ENCODE measurements around the gene BPIFB1. TPM values are rescaled to one million over a fixed set of nuclear protein-coding genes. Genes with fewer than 3 reads are reported as not detected.

The BPIFB1 gene
- total and polyA plus RNA-seq, 2 donors (not counting 3 experiments of a cell fraction or from before 2014, with no cell fraction given): not detected

- ChIA-PET POLR2A (no interaction called here), CTCF (no interaction called here)
- TF ChIP-seq EZH2 (IDR thresholded peaks at IDR 0.05; ENCODE audit: borderline replicate concordance, low read depth, low read length, severe bottlenecking) (no peak), JUN (IDR thresholded peaks at IDR 0.05; ENCODE audit: borderline replicate concordance, insufficient read depth, insufficient read length, low read depth) (no peak), POLR2A (IDR thresholded peaks at IDR 0.05; ENCODE audit: low read depth, low read length) (no peak), MYC (IDR thresholded peaks at IDR 0.05; ENCODE audit: low read depth, low read length) (no peak), MAX (IDR thresholded peaks at IDR 0.05; ENCODE audit: insufficient read depth, insufficient read length) (no peak), CTCF (IDR thresholded peaks at IDR 0.05; ENCODE audit: extremely low read depth in 1 of 2, insufficient read depth in 1 of 2, low read depth in 1 of 2, low read length in 2 of 2) (no peak), FOS (IDR thresholded peaks at IDR 0.05; ENCODE audit: borderline replicate concordance, insufficient read depth, low read length) (no peak), GATA2 (IDR thresholded peaks at IDR 0.05; ENCODE audit: insufficient read depth, insufficient read length, low read depth, low read length) (no peak), POLR2AphosphoS5 (IDR thresholded peaks at IDR 0.05; ENCODE audit: insufficient read depth, low read depth, low read length) (no peak)
- Histone ChIP-seq H3K36me3 (ENCODE audit: control insufficient read depth in 2 of 2, extremely low read depth in 1 of 2, insufficient read depth in 2 of 2, low read length in 2 of 2) (no peaks in the 10 kb centered on the region), H3K4me2 (ENCODE audit: insufficient read depth, low read length) (no peak overlapping the region), H3K79me2 (ENCODE audit: control insufficient read depth, insufficient read depth, low read length) (no peaks in the 10 kb centered on the region), H3K4me3 (replicated peaks in 1 of 3; ENCODE audit: insufficient read depth in 1 of 3, low read depth in 1 of 3, low read length in 3 of 3) (no peak overlapping the region), H3K4me1 (ENCODE audit: control insufficient read depth, extremely low read depth, insufficient read depth, low read length) (no peaks in the 10 kb centered on the region), H3K27ac (ENCODE audit: insufficient read depth, low read depth, low read length) (no peak overlapping the region), H3K9me3 (replicated peaks; ENCODE audit: control insufficient read depth, insufficient read depth, low read length) (no peaks in the 10 kb centered on the region), H4K20me1 (replicated peaks; ENCODE audit: control insufficient read depth, extremely low read depth, insufficient read depth, low read length) (no peaks in the 10 kb centered on the region), H3K9me1 (replicated peaks; ENCODE audit: control insufficient read depth, extremely low read depth, insufficient read depth, low read length) (no peaks in the 10 kb centered on the region), H3K9ac (replicated peaks; ENCODE audit: extremely low read depth, insufficient read depth, low read length) (no peak overlapping the region), H2AFZ (ENCODE audit: low read depth, low read length) (no peak overlapping the region), H3K27me3 (ENCODE audit: control insufficient read depth in 2 of 2, insufficient read depth in 2 of 2, low read length in 2 of 2) (peaks cover 0 to 8% of the 10 kb centered on the region in 2 experiments)
- BruUV-seq (replicated peaks): no TSS peak
- dilution Hi-C loops (cut with MboI; ENCODE audit: extremely low pct_ligation_motif_present, low sequenced_read_pairs): no loop called here
- DNase-seq (ENCODE audit: low read depth, low spot score): no peak
- FAIRE-seq: no peak
- intact Hi-C loops (cut with micrococcal nuclease): no loop called here
Observed at GRCh38 chr20:33280000-33280680, 2.9 kb upstream of the BPIFB1 start.
